ENCODE results near the gene NAPG.
"Not testable (repeated sequence)": the region's sequence is repeated elsewhere in the genome, so short reads cannot be mapped to it uniquely, and the experiment has no call there.

NAPG gene

GRCh38 chr18:10585260-10585659, 59.4 kb downstream of the NAPG start:
- Histone ChIP-seq H3K4me1 (no peaks in the 10 kb centered on the region), H3K36me3 (replicated peaks) (no peaks in the 10 kb centered on the region), H3K4me3 (no peak overlapping the region), H3K9me3 (no peaks in the 10 kb centered on the region), H3K27me3 (ENCODE audit: low read depth) (no peaks in the 10 kb centered on the region)
- in situ Hi-C loops (cut with MboI; ENCODE audit: low sequenced_read_pairs) = loop anchor here (25.0 kb wide), 1 partner anchor 127 kb away; no protein-coding TSS in a partner anchor
- DNase-seq (ENCODE audit: low spot score in 2 of 2) = no peak

GRCh38 chr18:10588975-10589374, 63.1 kb downstream of the NAPG start:
- DNase-seq (ENCODE audit: low spot score in 2 of 2) = no peak
- no peak overlapping the region for H3K4me3 ChIP-seq
- no peaks in the 10 kb centered on the region for H3K27me3 ChIP-seq (ENCODE audit: low read depth)
- in situ Hi-C loops (cut with MboI; ENCODE audit: low sequenced_read_pairs) = loop anchor here (25.0 kb wide), 1 partner anchor 123 kb away; no protein-coding TSS in a partner anchor
- no peaks in the 10 kb centered on the region for H3K9me3 ChIP-seq
- no peaks in the 10 kb centered on the region for H3K36me3 ChIP-seq (replicated peaks)
- H3K4me1 ChIP-seq = no peaks in the 10 kb centered on the region

GRCh38 chr18:10590412-10590811, 64.6 kb downstream of the NAPG start:
- no peak for DNase-seq (ENCODE audit: low spot score in 2 of 2)
- no peaks in the 10 kb centered on the region for H3K36me3 ChIP-seq (replicated peaks)
- H3K4me3 ChIP-seq = no peak overlapping the region
- in situ Hi-C loops (cut with MboI; ENCODE audit: low sequenced_read_pairs) = loop anchor here (25.0 kb wide), 1 partner anchor 122 kb away; no protein-coding TSS in a partner anchor
- H3K4me1 ChIP-seq = no peaks in the 10 kb centered on the region
- H3K9me3 ChIP-seq = no peaks in the 10 kb centered on the region
- H3K27me3 ChIP-seq (ENCODE audit: low read depth) = no peaks in the 10 kb centered on the region

DNA sequence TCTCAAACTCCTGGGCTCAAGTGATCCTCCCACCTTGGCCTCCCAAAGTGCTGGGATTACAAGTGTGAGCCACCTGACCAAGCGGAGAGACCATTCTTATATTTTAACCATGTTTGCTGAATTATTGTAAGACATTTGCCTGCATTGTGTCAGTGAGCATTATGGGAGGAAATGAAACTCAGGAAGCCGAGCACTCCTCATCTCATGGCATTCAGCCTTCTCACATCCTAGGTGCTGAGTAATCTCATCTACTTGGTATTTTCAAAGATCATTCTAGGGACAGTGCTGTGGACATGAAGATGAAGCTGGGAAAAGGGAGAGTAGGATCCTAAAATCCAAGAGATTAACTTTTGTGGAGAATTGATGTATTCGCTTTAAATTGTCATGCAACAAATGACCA, 66.1 kb downstream of the NAPG start:
- H3K9me3 ChIP-seq = no peaks in the 10 kb centered on the region
- no peaks in the 10 kb centered on the region for H3K36me3 ChIP-seq (replicated peaks)
- no peaks in the 10 kb centered on the region for H3K27me3 ChIP-seq (ENCODE audit: low read depth)

DNA sequence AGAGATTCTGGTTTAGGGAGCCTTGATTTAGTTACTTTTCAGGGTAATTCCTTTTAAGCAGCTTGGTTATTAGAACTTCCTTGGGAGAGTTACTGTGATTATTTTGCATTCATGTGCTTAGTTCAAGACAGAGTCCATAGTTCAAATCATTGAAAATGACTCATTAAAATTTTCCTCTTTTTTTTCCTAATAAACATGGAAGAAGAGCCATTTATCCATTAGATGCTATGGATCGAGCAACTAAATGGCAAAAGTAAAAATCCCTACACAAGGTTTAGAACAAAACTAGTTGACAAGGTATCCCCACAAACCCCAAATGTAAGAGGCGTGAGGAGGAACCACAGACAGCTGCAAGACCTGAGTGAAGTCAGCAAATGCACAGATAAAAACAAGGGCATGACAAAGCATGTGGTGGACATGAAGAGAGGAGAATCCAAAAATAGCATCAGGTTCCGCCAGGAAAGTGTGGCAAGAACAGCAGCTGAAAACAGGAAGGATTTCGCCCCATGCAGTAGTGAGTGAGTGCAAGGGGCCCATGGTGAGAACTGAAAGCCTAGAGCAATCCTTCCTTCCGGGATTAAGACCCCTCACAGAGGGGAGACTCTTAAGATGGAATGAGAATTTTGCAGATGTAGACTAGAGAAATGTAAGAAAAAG, 67.7 kb downstream of the NAPG start:
- H3K4me1 ChIP-seq; H3K27me3 ChIP-seq (ENCODE audit: low read depth); H3K9me3 ChIP-seq; H3K4me3 ChIP-seq; H3K36me3 ChIP-seq (replicated peaks); DNase-seq (ENCODE audit: low spot score in 2 of 2): not testable (repeated sequence)
- in situ Hi-C loops (cut with MboI; ENCODE audit: low sequenced_read_pairs) = loop anchor here (25.0 kb wide), 1 partner anchor 119 kb away; no protein-coding TSS in a partner anchor

More for the DNA sequence above, 66.1 kb downstream of the NAPG start:
- DNase-seq (ENCODE audit: low spot score in 2 of 2) = no peak
- in situ Hi-C loops (cut with MboI; ENCODE audit: low sequenced_read_pairs) = loop anchor here (25.0 kb wide), 1 partner anchor 120 kb away; no protein-coding TSS in a partner anchor
- Histone ChIP-seq H3K4me1 (no peaks in the 10 kb centered on the region), H3K4me3 (no peak overlapping the region)

DNA sequence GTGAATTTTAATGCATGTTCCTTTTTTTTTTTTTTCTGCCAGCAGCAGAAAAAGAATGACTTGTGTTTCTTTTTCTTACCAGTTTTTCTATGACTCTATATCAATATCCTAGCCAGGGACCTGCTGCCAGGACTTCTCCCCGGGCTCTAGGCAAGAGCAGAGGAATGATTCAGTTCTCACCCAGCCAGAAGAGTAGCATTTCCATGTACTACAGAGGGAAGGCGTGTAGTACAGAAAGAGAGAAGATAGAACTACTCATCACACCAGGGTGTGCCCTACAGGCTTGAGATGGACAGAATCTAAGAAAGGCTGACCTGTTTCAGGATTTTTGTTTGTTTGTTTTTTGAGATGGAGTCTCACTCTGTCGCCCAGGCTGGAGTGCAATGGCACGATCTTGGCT, 70.1 kb downstream of the NAPG start:
- DNase-seq (ENCODE audit: low spot score in 2 of 2); H3K9me3 ChIP-seq: not testable (repeated sequence)
- in situ Hi-C loops (cut with MboI; ENCODE audit: low sequenced_read_pairs) = loop anchor here (25.0 kb wide), 1 partner anchor 116 kb away; no protein-coding TSS in a partner anchor

GRCh38 chr18:10597695-10598094, 71.9 kb downstream of the NAPG start:
- H3K36me3 ChIP-seq (replicated peaks); H3K4me1 ChIP-seq; H3K9me3 ChIP-seq; DNase-seq (ENCODE audit: low spot score in 2 of 2); H3K4me3 ChIP-seq; H3K27me3 ChIP-seq (ENCODE audit: low read depth): not testable (repeated sequence)
- in situ Hi-C loops (cut with MboI; ENCODE audit: low sequenced_read_pairs) = loop anchor here (25.0 kb wide), 1 partner anchor 115 kb away; no protein-coding TSS in a partner anchor

More for the DNA sequence above, 70.1 kb downstream of the NAPG start:
- H3K36me3 ChIP-seq (replicated peaks); H3K27me3 ChIP-seq (ENCODE audit: low read depth); H3K4me1 ChIP-seq; H3K4me3 ChIP-seq: not testable (repeated sequence)

- H3K9me3 ChIP-seq; H3K36me3 ChIP-seq (replicated peaks); H3K27me3 ChIP-seq (ENCODE audit: low read depth); DNase-seq (ENCODE audit: low spot score in 2 of 2); in situ Hi-C loops (cut with MboI; ENCODE audit: low sequenced_read_pairs); H3K4me1 ChIP-seq; H3K4me3 ChIP-seq: not testable (repeated sequence)
Measured at GRCh38 chr18:10600701-10601100, 74.9 kb downstream of the NAPG start.

Measured in HAP-1 (cell line).